ENCODE results near the gene NUDT2.

DNA sequence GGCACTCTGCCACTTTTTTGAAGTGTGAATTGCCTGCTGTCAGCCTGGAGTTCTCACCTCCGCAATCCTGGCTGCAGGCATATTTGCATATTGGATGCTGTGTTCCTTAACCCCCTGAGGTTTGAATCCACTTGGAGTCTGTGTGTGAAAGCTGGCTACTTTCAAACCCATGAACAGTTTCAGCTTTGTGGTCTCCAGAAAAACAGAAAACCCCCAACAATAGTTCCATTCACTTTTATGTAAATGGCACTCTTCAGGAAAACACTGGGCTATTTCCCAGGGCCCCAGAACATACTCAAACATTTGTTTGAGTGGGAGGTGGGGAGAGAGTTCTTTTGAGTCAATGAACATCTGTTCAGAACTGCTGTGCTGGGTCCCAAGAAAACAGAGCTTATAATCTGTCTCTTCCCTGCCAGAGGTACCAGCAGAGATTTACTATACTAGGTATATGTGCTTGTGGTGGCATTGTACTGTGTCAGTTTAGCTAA is 5.0 kb downstream of the NUDT2 start:
- TF ChIP-seq, protein P1, sequence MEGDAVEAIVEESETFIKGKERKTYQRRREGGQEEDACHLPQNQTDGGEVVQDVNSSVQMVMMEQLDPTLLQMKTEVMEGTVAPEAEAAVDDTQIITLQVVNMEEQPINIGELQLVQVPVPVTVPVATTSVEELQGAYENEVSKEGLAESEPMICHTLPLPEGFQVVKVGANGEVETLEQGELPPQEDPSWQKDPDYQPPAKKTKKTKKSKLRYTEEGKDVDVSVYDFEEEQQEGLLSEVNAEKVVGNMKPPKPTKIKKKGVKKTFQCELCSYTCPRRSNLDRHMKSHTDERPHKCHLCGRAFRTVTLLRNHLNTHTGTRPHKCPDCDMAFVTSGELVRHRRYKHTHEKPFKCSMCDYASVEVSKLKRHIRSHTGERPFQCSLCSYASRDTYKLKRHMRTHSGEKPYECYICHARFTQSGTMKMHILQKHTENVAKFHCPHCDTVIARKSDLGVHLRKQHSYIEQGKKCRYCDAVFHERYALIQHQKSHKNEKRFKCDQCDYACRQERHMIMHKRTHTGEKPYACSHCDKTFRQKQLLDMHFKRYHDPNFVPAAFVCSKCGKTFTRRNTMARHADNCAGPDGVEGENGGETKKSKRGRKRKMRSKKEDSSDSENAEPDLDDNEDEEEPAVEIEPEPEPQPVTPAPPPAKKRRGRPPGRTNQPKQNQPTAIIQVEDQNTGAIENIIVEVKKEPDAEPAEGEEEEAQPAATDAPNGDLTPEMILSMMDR (IDR thresholded peaks at IDR 0.05): no peak
- TF ChIP-seq EZH2 (IDR thresholded peaks at IDR 0.05; ENCODE audit: borderline replicate concordance, insufficient read depth, low read depth, low read length, poor library complexity, severe bottlenecking): no peak

Data from B cell (primary cell).